CD14-positive monocyte (primary cell): Measurements from ENCODE around the gene CHTF8. TPM values are rescaled to one million over a fixed set of nuclear protein-coding genes. Genes with fewer than 3 reads are reported as not detected.
A peak's percentile ranks its signal among the peaks of the same experiment; 100 is the strongest.

Source experiments
- DNase-seq, 3 donors: peaks; one replicate each; pipeline ENCODE4 v3.0.0-alpha.2; 2011 to 2022
- H2AFZ ChIP-seq: 2 replicates; pipeline ENCODE4 v1.6.0; 2012; ENCODE audit warnings: mild to moderate bottlenecking, low read depth, low read length, inconsistent platforms; ENCODE audit not compliant: insufficient read depth, poor library complexity, severe bottlenecking
- H3K27ac ChIP-seq, 2 donors: 1 replicate in 1 of 2; 2 replicates in 1 of 2; pipeline ENCODE4 v1.5.1; 2012 to 2013; ENCODE audit warnings: low read length in 2 of 2, control low read depth in 1 of 2, inconsistent platforms in 1 of 2, low read depth in 1 of 2, mild to moderate bottlenecking in 1 of 2
- H3K27me3 ChIP-seq, 2 donors: one replicate each; pipeline versions ENCODE4 v1.6.0 to v1.6.1; 2011 to 2013; ENCODE audit warnings: low read length in 2 of 2; ENCODE audit not compliant: control insufficient read depth in 2 of 2, insufficient read depth in 2 of 2
- H3K36me3 ChIP-seq, 2 donors: replicated peaks in 1 of 2; 1 replicate in 1 of 2; 2 replicates in 1 of 2; pipeline versions ENCODE4 v1.5.1 to v1.6.1; 2012 to 2013; ENCODE audit warnings: low read length in 2 of 2, control low read depth in 1 of 2, inconsistent platforms in 1 of 2, mild to moderate bottlenecking in 1 of 2; ENCODE audit not compliant: insufficient read depth in 2 of 2, control insufficient read depth in 1 of 2
- H3K4me1 ChIP-seq, 2 donors: 1 replicate in 1 of 2; 2 replicates in 1 of 2; pipeline versions ENCODE4 v1.5.1 to v1.6.1; 2012 to 2013; ENCODE audit warnings: low read length in 2 of 2, control low read depth in 1 of 2, inconsistent platforms in 1 of 2, mild to moderate bottlenecking in 1 of 2, moderate library complexity in 1 of 2; ENCODE audit not compliant: insufficient read depth in 2 of 2, control insufficient read depth in 1 of 2
- H3K4me2 ChIP-seq: replicated peaks from 2 replicates; pipeline ENCODE3; 2012; ENCODE audit warnings: low read length, moderate library complexity, mild to moderate bottlenecking; ENCODE audit not compliant: poor library complexity, severe bottlenecking; ENCODE audit errors: extremely low read depth
- H3K4me3 ChIP-seq, 3 experiments: fragments of 200-600 bp in 1 of 3; sonication (generic) in 1 of 3; replicated peaks in 1 of 3; 1 replicate in 2 of 3; 2 replicates in 1 of 3; pipeline ENCODE4 v1.5.1; 2011 to 2013; ENCODE audit warnings: low read length in 3 of 3, mild to moderate bottlenecking in 3 of 3, control low read depth in 2 of 3, low read depth in 2 of 3, inconsistent platforms in 1 of 3, moderate library complexity in 1 of 3
- H3K79me2 ChIP-seq: 2 replicates; pipeline ENCODE4 v1.6.0; 2012; ENCODE audit warnings: mild to moderate bottlenecking, control low read depth, inconsistent platforms, low read length, moderate library complexity; ENCODE audit not compliant: insufficient read depth
- H3K9ac ChIP-seq: 2 replicates; pipeline ENCODE4 v1.6.0; 2017; ENCODE audit warnings: low read length, mild to moderate bottlenecking; ENCODE audit not compliant: insufficient read depth, poor library complexity, severe bottlenecking
- H3K9me3 ChIP-seq, 2 donors: replicated peaks in 1 of 2; 1 replicate in 1 of 2; 2 replicates in 1 of 2; pipeline versions ENCODE4 v1.5.1 to v1.6.1; 2012 to 2013; ENCODE audit warnings: low read length in 2 of 2, control low read depth in 1 of 2; ENCODE audit not compliant: control insufficient read depth in 1 of 2, insufficient read depth in 1 of 2
- H4K20me1 ChIP-seq: 2 replicates; pipeline ENCODE4 v1.6.0; 2012; ENCODE audit warnings: mild to moderate bottlenecking, low read length, control low read depth, moderate library complexity; ENCODE audit not compliant: insufficient read depth
- H3K27ac Mint-ChIP-seq, 7 donors: one replicate each; pipeline ENCODE4 v1.8.0; 2020; ENCODE audit warnings: mild to moderate bottlenecking in 7 of 7, mixed read lengths in 7 of 7, moderate library complexity in 6 of 7, inconsistent platforms in 2 of 7
- H3K27me3 Mint-ChIP-seq, 3 donors: one replicate each; pipeline ENCODE4 v1.8.0; 2021 to 2022; ENCODE audit warnings: low read depth in 3 of 3, mild to moderate bottlenecking in 3 of 3, mixed read lengths in 3 of 3, moderate library complexity in 3 of 3, inconsistent platforms in 1 of 3
- H3K36me3 Mint-ChIP-seq, 2 donors: one replicate each; pipeline ENCODE4 v1.8.0; 2020; ENCODE audit warnings: mixed read lengths in 2 of 2, inconsistent platforms in 1 of 2, mild to moderate bottlenecking in 1 of 2
- H3K4me1 Mint-ChIP-seq: one replicate; pipeline ENCODE4 v1.8.0; 2020; ENCODE audit warnings: mild to moderate bottlenecking, mixed read lengths
- H3K4me3 Mint-ChIP-seq, 2 donors: one replicate each; pipeline ENCODE4 v1.8.0; 2020; ENCODE audit warnings: mild to moderate bottlenecking in 2 of 2, mixed read lengths in 2 of 2, moderate library complexity in 1 of 2
- H3K9me3 Mint-ChIP-seq, 7 donors: one replicate each; pipeline ENCODE4 v1.8.0; 2020 to 2022; ENCODE audit warnings: mixed read lengths in 7 of 7, mild to moderate bottlenecking in 6 of 7, moderate library complexity in 6 of 7, inconsistent platforms in 2 of 7
- CTCF ChIP-seq: fragments of 200-600 bp; IDR thresholded peaks from one replicate; pipeline ENCODE4 v1.8.0; 2022; ENCODE audit warnings: antibody characterized with exemption, mild to moderate bottlenecking
- WGBS: methylation state at CpG from one replicate; pipeline ENCODE4 v1.1.5; 2013; ENCODE audit warnings: missing lambda C conversion rate; ENCODE audit not compliant: insufficient coverage; 5-methylcytosine and 5-hydroxymethylcytosine counted together
- intact Hi-C, 2 donors: fragments of 100-400 bp; cut with micrococcal nuclease; formaldehyde crosslinking; loops; one replicate each; pipeline versions ENCODE4 v1.15.0 to v1.15.1; 2023
- polyA plus RNA-seq, 3 donors: library from polyadenylated mRNA; depleted of rRNA in 1 of 3; unstranded in 2 of 3; stranded (reverse) in 1 of 3; fragments of 300-500 nt in 2 of 3; fragments of >200 nt in 1 of 3; fragmentation: Illumina TruSeq in 2 of 3; gene quantifications; 1 replicate in 2 of 3; 2 replicates in 1 of 3; pipeline ENCODE4 v1.2.3, GENCODE V29; 2012 to 2021

CHTF8 gene
- polyA plus RNA-seq, 3 donors, result 45.9 to 172 (median 158) TPM

GRCh38 chr16:69115361-69115760 is 17.0 kb downstream of the CHTF8 start:
- Histone ChIP-seq H3K27me3 (no peaks in the 10 kb centered on the region), H3K79me2 (no peaks in the 10 kb centered on the region), H3K9me3 (no peaks in the 10 kb centered on the region), H3K9ac (no peak overlapping the region), H3K27ac (no peak overlapping the region), H3K4me3 (no peak overlapping the region), H2AFZ (no peak overlapping the region), H3K36me3 (peaks cover 48 to 76% of the 10 kb centered on the region in 2 donors), H3K4me1 (no peaks in the 10 kb centered on the region), H4K20me1 (peaks cover 92% of the 10 kb centered on the region), H3K4me2 (no peak overlapping the region)
- no peak for DNase-seq
- 98% methylated on average over 5 of the region's 5 CpGs for WGBS
- Mint-ChIP-seq H3K4me1 (peaks cover 6% of the 10 kb centered on the region), H3K27me3 (peaks cover 0 to 2% (median 1%) of the 10 kb centered on the region in 3 donors), H3K9me3 (peaks cover 0 to 2% (median 0%) of the 10 kb centered on the region in 7 donors), H3K36me3 (peaks cover 55 to 71% of the 10 kb centered on the region in 2 donors), H3K27ac (peak overlapping the region in 1 of 7 donors; percentile 55), H3K4me3 (no peak overlapping the region)
- no peak for TF ChIP-seq CTCF
- intact Hi-C loops, result no loop called here

- Mint-ChIP-seq H3K4me1 (peaks cover 6% of the 10 kb centered on the region), H3K9me3 (peaks cover 0 to 2% (median 0%) of the 10 kb centered on the region in 7 donors), H3K27me3 (peaks cover 0 to 2% (median 1%) of the 10 kb centered on the region in 3 donors), H3K36me3 (peaks cover 52 to 68% of the 10 kb centered on the region in 2 donors), H3K27ac (peak overlapping the region in 3 of 7 donors; percentile 33 to 55 (median 47)), H3K4me3 (no peak overlapping the region)
- H2AFZ ChIP-seq, result no peak overlapping the region
- peaks cover 89% of the 10 kb centered on the region for H4K20me1 ChIP-seq
- DNase-seq, result no peak
- no peak overlapping the region for H3K9ac ChIP-seq
- no peaks in the 10 kb centered on the region for H3K27me3 ChIP-seq
- WGBS, result 100% methylated on average over 6 of the region's 6 CpGs
- no peaks in the 10 kb centered on the region for H3K79me2 ChIP-seq
- H3K27ac ChIP-seq, result no peak overlapping the region
- no peaks in the 10 kb centered on the region for H3K4me1 ChIP-seq
- H3K36me3 ChIP-seq, result peaks cover 44 to 72% of the 10 kb centered on the region in 2 donors
- intact Hi-C loops, result no loop called here
- H3K9me3 ChIP-seq, result no peaks in the 10 kb centered on the region
- H3K4me3 ChIP-seq, result no peak overlapping the region
- TF ChIP-seq CTCF, result no peak
- no peak overlapping the region for H3K4me2 ChIP-seq
These were observed 17.4 kb downstream of the CHTF8 start for GRCh38 chr16:69114976-69115355.
